CD4-positive, alpha-beta memory T cell (primary cell): ENCODE measurements around the gene SPCS2. TPM values are rescaled to one million over a fixed set of nuclear protein-coding genes. Genes with fewer than 3 reads are reported as not detected.
"Not testable (repeated sequence)": the region's sequence is repeated elsewhere in the genome, so short reads cannot be mapped to it uniquely, and the experiment has no call there.

Experiments used
- CTCF ChIA-PET: fragments of 350-600 bp; sonication (Branson Sonifier 250); formaldehyde crosslinking; loops from one replicate; lab custom pipeline; 2021; ENCODE audit warnings: inconsistent platforms; ENCODE audit not compliant: partially characterized antibody; lab: Charles Lee
- POLR2A ChIA-PET: fragments of 350-600 bp; sonication (Branson Sonifier 250); formaldehyde crosslinking; loops from one replicate; lab custom pipeline; 2021; ENCODE audit not compliant: partially characterized antibody; lab: Charles Lee
- DNase-seq, 5 donors: peaks; one replicate each; pipeline versions ENCODE4 v3.0.0 to v3.0.0-alpha.2; 2020 to 2022; ENCODE audit warnings: mixed read lengths in 1 of 5
- H3K27ac ChIP-seq: one replicate; pipeline ENCODE4 v1.7.0; 2013; ENCODE audit warnings: low read depth, low read length
- H3K27me3 ChIP-seq: 2 replicates; pipeline ENCODE4 v1.7.0; 2013; ENCODE audit warnings: mild to moderate bottlenecking, low read length, moderate library complexity; ENCODE audit not compliant: insufficient read depth
- H3K36me3 ChIP-seq: 2 replicates; pipeline ENCODE4 v1.7.0; 2013; ENCODE audit warnings: mild to moderate bottlenecking, low read length, moderate library complexity; ENCODE audit not compliant: insufficient read depth
- H3K4me1 ChIP-seq: 2 replicates; pipeline ENCODE4 v1.7.0; 2013; ENCODE audit warnings: mild to moderate bottlenecking, low read length, moderate library complexity; ENCODE audit not compliant: insufficient read depth
- H3K4me3 ChIP-seq, 2 donors: one replicate each; pipeline ENCODE4 v1.7.0; 2013; ENCODE audit warnings: low read length in 2 of 2, mild to moderate bottlenecking in 1 of 2
- H3K9me3 ChIP-seq, 2 donors: one replicate each; pipeline ENCODE4 v1.7.0; 2013; ENCODE audit warnings: low read length in 2 of 2, control low read depth in 1 of 2; ENCODE audit not compliant: control insufficient read depth in 1 of 2
- H3K27ac Mint-ChIP-seq, 7 donors: one replicate each; pipeline ENCODE4 v1.8.0; 2020 to 2021; ENCODE audit warnings: mixed read lengths in 7 of 7, mild to moderate bottlenecking in 6 of 7, inconsistent platforms in 3 of 7, moderate library complexity in 3 of 7
- H3K27me3 Mint-ChIP-seq, 2 donors: one replicate each; pipeline ENCODE4 v1.8.0; 2020 to 2021; ENCODE audit warnings: mixed read lengths in 2 of 2
- H3K36me3 Mint-ChIP-seq, 2 donors: one replicate each; pipeline ENCODE4 v1.8.0; 2020 to 2021; ENCODE audit warnings: mixed read lengths in 2 of 2, inconsistent platforms in 1 of 2, mild to moderate bottlenecking in 1 of 2
- H3K4me1 Mint-ChIP-seq, 4 donors: one replicate each; pipeline ENCODE4 v1.8.0; 2020 to 2021; ENCODE audit warnings: mixed read lengths in 4 of 4, mild to moderate bottlenecking in 1 of 4
- H3K4me3 Mint-ChIP-seq, 8 donors: one replicate each; pipeline ENCODE4 v1.8.0; 2020 to 2021; ENCODE audit warnings: mixed read lengths in 8 of 8, mild to moderate bottlenecking in 7 of 8, moderate library complexity in 6 of 8, inconsistent platforms in 3 of 8
- H3K9me3 Mint-ChIP-seq, 8 donors: one replicate each; pipeline ENCODE4 v1.8.0; 2020 to 2021; ENCODE audit warnings: mixed read lengths in 8 of 8, mild to moderate bottlenecking in 5 of 8, inconsistent platforms in 3 of 8, moderate library complexity in 1 of 8
- intact Hi-C: fragments of 100-400 bp; cut with micrococcal nuclease; formaldehyde crosslinking; loops from one replicate; pipeline ENCODE4 v1.15.1; 2023
- polyA plus RNA-seq, 2 donors: library from polyadenylated mRNA; unstranded; fragments of 300-500 nt; fragmentation: Illumina TruSeq; gene quantifications; one replicate each; pipeline ENCODE4 v1.2.3, GENCODE V29; 2021
- total RNA-seq, 2 experiments: library from RNA; stranded (reverse); gene quantifications; one replicate each; pipeline ENCODE4 v1.2.3, GENCODE V29; 2021

The SPCS2 gene
- total and polyA plus RNA-seq, 4 experiments from 2014 or later = 145 to 272 (median 195) TPM

- H3K36me3 ChIP-seq = peaks cover 3% of the 10 kb centered on the region
- Mint-ChIP-seq H3K4me1 (peaks cover 62 to 94% (median 75%) of the 10 kb centered on the region in 4 donors), H3K9me3 (no peaks in the 10 kb centered on the region), H3K27ac (peak overlapping the region in 4 of 7 donors; percentile 0 to 62 (median 18)), H3K36me3 (peaks cover 23 to 49% of the 10 kb centered on the region in 2 donors), H3K27me3 (no peaks in the 10 kb centered on the region), H3K4me3 (peak overlapping the region in 3 of 8 donors; percentile 2 to 25 (median 3))
- no peaks in the 10 kb centered on the region for H3K9me3 ChIP-seq
- peaks cover 85% of the 10 kb centered on the region for H3K4me1 ChIP-seq
- ChIA-PET CTCF (no interaction called here), POLR2A (no interaction called here)
- no peak overlapping the region for H3K4me3 ChIP-seq
- no peaks in the 10 kb centered on the region for H3K27me3 ChIP-seq
- intact Hi-C loops = no loop called here
- no peak overlapping the region for H3K27ac ChIP-seq
- DNase-seq = no peak
Measured at GRCh38 chr11:74956397-74957015, 7.4 kb downstream of the SPCS2 start.

GRCh38 chr11:74957937-74958629 lies 9.0 kb downstream of the SPCS2 start:
- DNase-seq = no peak
- H3K4me3 Mint-ChIP-seq = peak overlapping the region in 1 of 8 donors; percentile 4
- CTCF ChIA-PET = no interaction called here
- POLR2A ChIA-PET = interaction anchor here (2.1 kb wide), 1 partner anchor 9 kb away, joined by 8 read pairs; the partner anchor contains the start of genes SPCS2 and XRRA1
- Histone ChIP-seq H3K27ac (no peak overlapping the region), H3K9me3 (no peaks in the 10 kb centered on the region), H3K27me3 (no peaks in the 10 kb centered on the region), H3K4me1 (peaks cover 89% of the 10 kb centered on the region), H3K4me3 (no peak overlapping the region), H3K36me3 (no peaks in the 10 kb centered on the region)
- no peaks in the 10 kb centered on the region for H3K27me3 Mint-ChIP-seq
- peak overlapping the region in 2 of 7 donors; percentile 1 to 5 for H3K27ac Mint-ChIP-seq
- H3K9me3 Mint-ChIP-seq = no peaks in the 10 kb centered on the region
- intact Hi-C loops = no loop called here
- peaks cover 64 to 97% (median 79%) of the 10 kb centered on the region in 4 donors for H3K4me1 Mint-ChIP-seq
- H3K36me3 Mint-ChIP-seq = peaks cover 23 to 54% of the 10 kb centered on the region in 2 donors

GRCh38 chr11:74960128-74960527 lies 11.1 kb downstream of the SPCS2 start:
- CTCF ChIA-PET = interaction anchor here (1.4 to 2.0 kb wide), 2 partner anchors 30 to 33 kb away, joined by 3 to 8 read pairs; no protein-coding TSS in a partner anchor

GRCh38 chr11:74966651-74967050 lies 17.6 kb downstream of the SPCS2 start:
- Histone ChIP-seq H3K4me3 (no peak overlapping the region), H3K4me1 (peaks cover 22% of the 10 kb centered on the region), H3K27ac (no peak overlapping the region), H3K36me3 (peaks cover 31% of the 10 kb centered on the region), H3K27me3 (no peaks in the 10 kb centered on the region), H3K9me3 (no peaks in the 10 kb centered on the region)
- intact Hi-C loops = no loop called here
- ChIA-PET CTCF (no interaction called here), POLR2A (no interaction called here)
- H3K4me3 Mint-ChIP-seq = no peak overlapping the region
- no peaks in the 10 kb centered on the region for H3K9me3 Mint-ChIP-seq
- H3K4me1 Mint-ChIP-seq = peaks cover 18 to 31% (median 23%) of the 10 kb centered on the region in 4 donors
- DNase-seq = no peak
- H3K36me3 Mint-ChIP-seq = peaks cover 14 to 76% of the 10 kb centered on the region in 2 donors
- H3K27me3 Mint-ChIP-seq = no peaks in the 10 kb centered on the region
- no peak overlapping the region for H3K27ac Mint-ChIP-seq

More at GRCh38 chr11:74960128-74960527, 11.1 kb downstream of the SPCS2 start:
- POLR2A ChIA-PET = interaction anchor here (1.4 to 1.6 kb wide), 2 partner anchors 11 to 281 kb away, joined by 3 to 5 read pairs; partner anchors contain the start of genes SPCS2 and XRRA1
- H3K27me3 ChIP-seq, H3K4me3 ChIP-seq, H3K27ac ChIP-seq, H3K27me3 Mint-ChIP-seq, H3K36me3 ChIP-seq, H3K9me3 ChIP-seq, intact Hi-C loops, DNase-seq, H3K9me3 Mint-ChIP-seq, H3K4me3 Mint-ChIP-seq: not testable (repeated sequence)
- H3K4me1 ChIP-seq = peaks cover 78% of the 10 kb centered on the region
- Mint-ChIP-seq H3K4me1 (peaks cover 55 to 93% (median 71%) of the 10 kb centered on the region in 4 donors), H3K27ac (peak overlapping the region in 4 of 7 donors; percentile 25 to 83 (median 77)), H3K36me3 (peaks cover 22 to 55% of the 10 kb centered on the region in 2 donors)

- H3K36me3 Mint-ChIP-seq = peaks cover 42 to 78% of the 10 kb centered on the region in 2 donors
Measured at GRCh38 chr11:74970852-74971395, 21.9 kb downstream of the SPCS2 start.

GRCh38 chr11:74971424-74971823 lies 22.4 kb downstream of the SPCS2 start:
- CTCF ChIA-PET = no interaction called here

More at GRCh38 chr11:74970852-74971395, 21.9 kb downstream of the SPCS2 start:
- H3K27ac Mint-ChIP-seq = peak overlapping the region in 1 of 7 donors; percentile 32
- Histone ChIP-seq H3K27me3 (no peaks in the 10 kb centered on the region), H3K4me3 (no peak overlapping the region), H3K36me3 (peaks cover 44% of the 10 kb centered on the region), H3K4me1 (no peaks in the 10 kb centered on the region), H3K27ac (no peak overlapping the region), H3K9me3 (no peaks in the 10 kb centered on the region)
- no peak overlapping the region for H3K4me3 Mint-ChIP-seq
- H3K9me3 Mint-ChIP-seq = no peaks in the 10 kb centered on the region
- ChIA-PET POLR2A (no interaction called here), CTCF (no interaction called here)
- DNase-seq = no peak
- H3K4me1 Mint-ChIP-seq = peaks cover 1 to 11% (median 7%) of the 10 kb centered on the region in 4 donors
- intact Hi-C loops = no loop called here
- H3K27me3 Mint-ChIP-seq = no peaks in the 10 kb centered on the region

GRCh38 chr11:74978041-74978440 lies 29.0 kb downstream of the SPCS2 start:
- ChIA-PET POLR2A (interaction anchor here (2.0 kb wide), 1 partner anchor 11 kb away, joined by 5 read pairs; the partner anchor contains the start of gene NEU3), CTCF (no interaction called here)
- no peak for DNase-seq
- Mint-ChIP-seq H3K9me3 (no peaks in the 10 kb centered on the region), H3K36me3 (peaks cover 44 to 66% of the 10 kb centered on the region in 2 donors), H3K27ac (no peak overlapping the region), H3K27me3 (no peaks in the 10 kb centered on the region), H3K4me1 (peaks cover 0 to 8% (median 5%) of the 10 kb centered on the region in 4 donors), H3K4me3 (no peak overlapping the region)
- intact Hi-C loops = no loop called here
- Histone ChIP-seq H3K27ac (no peak overlapping the region), H3K27me3 (no peaks in the 10 kb centered on the region), H3K36me3 (peaks cover 14% of the 10 kb centered on the region), H3K4me3 (no peak overlapping the region), H3K4me1 (no peaks in the 10 kb centered on the region), H3K9me3 (no peaks in the 10 kb centered on the region)

More at GRCh38 chr11:74971424-74971823, 22.4 kb downstream of the SPCS2 start:
- Histone ChIP-seq H3K9me3 (no peaks in the 10 kb centered on the region), H3K27ac (no peak overlapping the region), H3K4me3 (no peak overlapping the region), H3K27me3 (no peaks in the 10 kb centered on the region), H3K4me1 (no peaks in the 10 kb centered on the region), H3K36me3 (peaks cover 44% of the 10 kb centered on the region)
- H3K4me3 Mint-ChIP-seq = no peak overlapping the region
- POLR2A ChIA-PET = no interaction called here
- intact Hi-C loops = no loop called here
- H3K27ac Mint-ChIP-seq = peak overlapping the region in 1 of 7 donors; percentile 65
- DNase-seq = no peak
- H3K9me3 Mint-ChIP-seq = no peaks in the 10 kb centered on the region
- peaks cover 47 to 79% of the 10 kb centered on the region in 2 donors for H3K36me3 Mint-ChIP-seq
- no peaks in the 10 kb centered on the region for H3K27me3 Mint-ChIP-seq
- H3K4me1 Mint-ChIP-seq = peaks cover 1 to 11% (median 7%) of the 10 kb centered on the region in 4 donors
